ENCODE data around the gene FN3KRP. TPM values are rescaled to one million over a fixed set of nuclear protein-coding genes. Genes with fewer than 3 reads are reported as not detected.

Gene FN3KRP
- total RNA-seq, 1 experiment from 2014 or later: 35.4 TPM

GRCh38 chr17:82668024-82668630 is 48.4 kb upstream of the FN3KRP start:
- no peaks in the 10 kb centered on the region for H3K27me3 ChIP-seq (replicated peaks; ENCODE audit: insufficient read depth, low read depth, low read length, poor library complexity)
- no peak overlapping the region for H3K27ac ChIP-seq (ENCODE audit: low read depth, low read length, poor library complexity, severe bottlenecking)
- TF ChIP-seq EZH2 (IDR thresholded peaks at IDR 0.05; ENCODE audit: borderline replicate concordance, low read depth, low read length, poor library complexity, severe bottlenecking): no peak
- TF ChIP-seq CTCF (conservative IDR thresholded peaks at IDR 0.05; ENCODE audit: low read depth, low read length): no peak
- CTCF ChIA-PET: no interaction called here
- H3K9me3 ChIP-seq (ENCODE audit: low read depth, low read length, poor library complexity, severe bottlenecking): no peaks in the 10 kb centered on the region
- H3K4me1 ChIP-seq (ENCODE audit: insufficient read depth, low read length, poor library complexity, severe bottlenecking): peaks cover 8% of the 10 kb centered on the region
- H3K4me3 ChIP-seq (ENCODE audit: low read depth, low read length, poor library complexity, severe bottlenecking): no peak overlapping the region
- no peak for DNase-seq (ENCODE audit: low spot score)
- BruUV-seq (replicated peaks): no TSS peak
- no peaks in the 10 kb centered on the region for H3K36me3 ChIP-seq (ENCODE audit: insufficient read depth, low read length, poor library complexity, severe bottlenecking)
- intact Hi-C loops (cut with micrococcal nuclease; ENCODE audit: unreplicated experiment): no loop called here
- POLR2A ChIA-PET (ENCODE audit: low non-redundant PET): no interaction called here

GRCh38 chr17:82668631-82669099 is 47.8 kb upstream of the FN3KRP start:
- Histone ChIP-seq H3K36me3 (ENCODE audit: insufficient read depth, low read length, poor library complexity, severe bottlenecking) (no peaks in the 10 kb centered on the region), H3K27ac (ENCODE audit: low read depth, low read length, poor library complexity, severe bottlenecking) (no peak overlapping the region), H3K4me1 (ENCODE audit: insufficient read depth, low read length, poor library complexity, severe bottlenecking) (peaks cover 8% of the 10 kb centered on the region), H3K9me3 (ENCODE audit: low read depth, low read length, poor library complexity, severe bottlenecking) (no peaks in the 10 kb centered on the region), H3K4me3 (ENCODE audit: low read depth, low read length, poor library complexity, severe bottlenecking) (no peak overlapping the region), H3K27me3 (replicated peaks; ENCODE audit: insufficient read depth, low read depth, low read length, poor library complexity) (no peaks in the 10 kb centered on the region)
- peak; percentile 56 for DNase-seq (ENCODE audit: low spot score)
- BruUV-seq (replicated peaks): no TSS peak
- CTCF ChIA-PET: no interaction called here
- no peak for TF ChIP-seq EZH2 (IDR thresholded peaks at IDR 0.05; ENCODE audit: borderline replicate concordance, low read depth, low read length, poor library complexity, severe bottlenecking)
- peak; percentile 40; the same call in 1 of the 2 replicates for TF ChIP-seq CTCF (conservative IDR thresholded peaks at IDR 0.05; ENCODE audit: low read depth, low read length)
- intact Hi-C loops (cut with micrococcal nuclease; ENCODE audit: unreplicated experiment): no loop called here
- POLR2A ChIA-PET (ENCODE audit: low non-redundant PET): no interaction called here

- DNase-seq (ENCODE audit: low spot score): no peak
- TF ChIP-seq CTCF (conservative IDR thresholded peaks at IDR 0.05; ENCODE audit: low read depth, low read length) (no peak), EZH2 (IDR thresholded peaks at IDR 0.05; ENCODE audit: borderline replicate concordance, low read depth, low read length, poor library complexity, severe bottlenecking) (no peak)
- POLR2A ChIA-PET (ENCODE audit: low non-redundant PET): no interaction called here
- H3K9me3 ChIP-seq (ENCODE audit: low read depth, low read length, poor library complexity, severe bottlenecking): no peaks in the 10 kb centered on the region
- no peak overlapping the region for H3K27ac ChIP-seq (ENCODE audit: low read depth, low read length, poor library complexity, severe bottlenecking)
- H3K27me3 ChIP-seq (replicated peaks; ENCODE audit: insufficient read depth, low read depth, low read length, poor library complexity): no peaks in the 10 kb centered on the region
- BruUV-seq (replicated peaks): no TSS peak
- no peaks in the 10 kb centered on the region for H3K36me3 ChIP-seq (ENCODE audit: insufficient read depth, low read length, poor library complexity, severe bottlenecking)
- no peaks in the 10 kb centered on the region for H3K4me1 ChIP-seq (ENCODE audit: insufficient read depth, low read length, poor library complexity, severe bottlenecking)
- no peak overlapping the region for H3K4me3 ChIP-seq (ENCODE audit: low read depth, low read length, poor library complexity, severe bottlenecking)
- intact Hi-C loops (cut with micrococcal nuclease; ENCODE audit: unreplicated experiment): no loop called here
- CTCF ChIA-PET: no interaction called here
Measured at GRCh38 chr17:82670661-82671450, 45.6 kb upstream of the FN3KRP start.
